ENCODE results near the gene NUDC.

NUDC gene

GRCh38 chr1:26951216-26951615, 29.7 kb downstream of the NUDC start:
- no peak for DNase-seq

- no peak for DNase-seq
Measured at GRCh38 chr1:26951821-26952497, 30.4 kb downstream of the NUDC start.

- no peak for DNase-seq
Measured at GRCh38 chr1:26953374-26953773, 31.8 kb downstream of the NUDC start.

GRCh38 chr1:26956321-26956720, 34.8 kb downstream of the NUDC start:
- DNase-seq = no peak

GRCh38 chr1:26957306-26957705, 35.8 kb downstream of the NUDC start:
- DNase-seq = no peak

- DNase-seq = no peak
Measured at GRCh38 chr1:26959270-26959669, 37.7 kb downstream of the NUDC start.

- no peak for DNase-seq
Measured at GRCh38 chr1:26959722-26960624, 38.4 kb downstream of the NUDC start, which contains the start of gene KDF1. Gene KDF1, minus strand, starts transcription at chr1:26960468. Its CDS starts 8,088 bp downstream, at chr1:26952380.

GRCh38 chr1:26960625-26960966, 39.1 kb downstream of the NUDC start:
- DNase-seq = no peak

- DNase-seq = no peak
Measured at GRCh38 chr1:26961826-26962225, 40.3 kb downstream of the NUDC start.

GRCh38 chr1:26965213-26965612, 43.7 kb downstream of the NUDC start:
- no peak for DNase-seq

GRCh38 chr1:26965628-26966027, 44.1 kb downstream of the NUDC start:
- no peak for DNase-seq

GRCh38 chr1:26970810-26971209, 49.3 kb downstream of the NUDC start:
- DNase-seq = no peak

- DNase-seq = no peak
Measured at GRCh38 chr1:26971590-26971989, 50.0 kb downstream of the NUDC start.

GRCh38 chr1:26972390-26972789, 50.8 kb downstream of the NUDC start:
- DNase-seq = no peak

GRCh38 chr1:26972821-26973220, 51.3 kb downstream of the NUDC start:
- DNase-seq = no peak

GRCh38 chr1:26976621-26977510, 55.3 kb downstream of the NUDC start:
- DNase-seq = no peak

GRCh38 chr1:26978901-26979300, 57.4 kb downstream of the NUDC start:
- DNase-seq = no peak

- DNase-seq = no peak
Measured at GRCh38 chr1:26981146-26981846, 59.8 kb downstream of the NUDC start.

- no peak for DNase-seq
Measured at GRCh38 chr1:26983863-26984262, 62.3 kb downstream of the NUDC start.

- DNase-seq = no peak
Measured at GRCh38 chr1:26984291-26984690, 62.7 kb downstream of the NUDC start.

GRCh38 chr1:26986658-26987057, 65.1 kb downstream of the NUDC start:
- no peak for DNase-seq
